IMR-90 (cell line): ENCODE results near the gene NKX2-3.

Source experiments
- POLR2A ChIP-seq: IDR thresholded peaks from 2 replicates; pipeline ENCODE4 v1.6.1; 2012; ENCODE audit warnings: mild to moderate bottlenecking, low read depth, low read length
- SMC3 ChIP-seq: fragments of 150-350 bp; IDR thresholded peaks from 2 replicates; pipeline ENCODE4 v1.6.1; 2016; ENCODE audit warnings: low read depth, mild to moderate bottlenecking, antibody characterized with exemption, low read length, moderate library complexity
- TF ChIP-seq, protein P1 (sequence below): conservative IDR thresholded peaks from 2 replicates; pipeline ENCODE4 v1.5.1; 2012; ENCODE audit warnings: mild to moderate bottlenecking, low read depth, low read length, improper control_type of control experiment

GRCh38 chr10:99531026-99531695 is 1.6 kb upstream of the NKX2-3 start:
- TF ChIP-seq, protein P1, sequence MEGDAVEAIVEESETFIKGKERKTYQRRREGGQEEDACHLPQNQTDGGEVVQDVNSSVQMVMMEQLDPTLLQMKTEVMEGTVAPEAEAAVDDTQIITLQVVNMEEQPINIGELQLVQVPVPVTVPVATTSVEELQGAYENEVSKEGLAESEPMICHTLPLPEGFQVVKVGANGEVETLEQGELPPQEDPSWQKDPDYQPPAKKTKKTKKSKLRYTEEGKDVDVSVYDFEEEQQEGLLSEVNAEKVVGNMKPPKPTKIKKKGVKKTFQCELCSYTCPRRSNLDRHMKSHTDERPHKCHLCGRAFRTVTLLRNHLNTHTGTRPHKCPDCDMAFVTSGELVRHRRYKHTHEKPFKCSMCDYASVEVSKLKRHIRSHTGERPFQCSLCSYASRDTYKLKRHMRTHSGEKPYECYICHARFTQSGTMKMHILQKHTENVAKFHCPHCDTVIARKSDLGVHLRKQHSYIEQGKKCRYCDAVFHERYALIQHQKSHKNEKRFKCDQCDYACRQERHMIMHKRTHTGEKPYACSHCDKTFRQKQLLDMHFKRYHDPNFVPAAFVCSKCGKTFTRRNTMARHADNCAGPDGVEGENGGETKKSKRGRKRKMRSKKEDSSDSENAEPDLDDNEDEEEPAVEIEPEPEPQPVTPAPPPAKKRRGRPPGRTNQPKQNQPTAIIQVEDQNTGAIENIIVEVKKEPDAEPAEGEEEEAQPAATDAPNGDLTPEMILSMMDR, result no peak
- TF ChIP-seq SMC3 (no peak), POLR2A (no peak)
